ENCODE measurements around the gene MAP2K2.
A peak's percentile ranks its signal among the peaks of the same experiment; 100 is the strongest.

The MAP2K2 gene

DNA sequence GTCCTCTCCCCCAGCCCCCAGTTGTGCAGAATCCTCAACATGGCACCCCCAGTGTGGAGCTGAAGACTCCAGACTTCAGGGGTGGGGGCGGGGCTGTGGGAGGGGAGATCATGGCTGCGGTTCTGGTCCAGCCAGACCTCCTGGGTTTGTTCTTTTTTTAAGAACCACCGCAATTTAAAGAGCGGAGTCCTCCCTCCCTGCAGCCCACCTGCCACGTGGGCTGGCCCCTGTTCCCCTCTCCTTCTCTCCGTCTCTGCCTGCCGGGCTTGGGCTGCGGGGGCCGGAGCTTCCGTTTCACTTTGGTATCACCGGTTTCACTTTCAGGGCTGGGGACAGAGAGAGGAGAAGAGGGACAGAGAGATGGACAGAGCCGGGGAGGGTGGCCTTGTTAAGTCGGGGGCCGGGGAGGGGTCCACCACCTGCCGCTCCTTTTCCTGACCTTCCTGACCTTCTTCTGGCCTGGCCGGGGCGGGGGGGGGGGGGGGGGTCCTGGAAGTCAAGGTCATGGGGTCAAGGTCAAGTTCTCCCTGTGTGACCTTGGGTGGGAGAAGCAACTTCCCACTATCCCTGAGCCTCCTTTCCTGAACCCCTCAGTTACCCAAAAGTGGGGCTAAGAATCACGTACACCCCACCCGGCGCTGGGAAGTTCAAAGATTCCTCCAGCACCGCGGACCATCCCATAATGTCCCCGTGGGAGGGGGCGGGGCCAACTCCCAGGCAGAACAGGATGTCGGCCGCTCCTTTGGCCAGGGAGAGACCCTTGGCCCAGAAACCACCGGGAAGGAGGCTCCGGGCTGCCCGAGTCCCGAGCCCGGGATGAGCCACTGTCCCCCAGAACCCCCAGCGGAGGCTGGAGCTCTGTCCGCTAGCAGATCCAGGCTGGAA lies 45.9 kb downstream of the MAP2K2 start:
- DNase-seq = no peak

GRCh38 chr19:4077007-4077374 lies 46.9 kb downstream of the MAP2K2 start:
- DNase-seq = no peak

GRCh38 chr19:4075373-4075772 lies 48.5 kb downstream of the MAP2K2 start:
- no peak for DNase-seq

- no peak for DNase-seq
Measured at GRCh38 chr19:4071610-4072009, 52.3 kb downstream of the MAP2K2 start.

- no peak for DNase-seq
Measured at GRCh38 chr19:4069331-4069959, 54.5 kb downstream of the MAP2K2 start.

- no peak for DNase-seq
Measured at GRCh38 chr19:4068047-4068966, 55.6 kb downstream of the MAP2K2 start.

DNA sequence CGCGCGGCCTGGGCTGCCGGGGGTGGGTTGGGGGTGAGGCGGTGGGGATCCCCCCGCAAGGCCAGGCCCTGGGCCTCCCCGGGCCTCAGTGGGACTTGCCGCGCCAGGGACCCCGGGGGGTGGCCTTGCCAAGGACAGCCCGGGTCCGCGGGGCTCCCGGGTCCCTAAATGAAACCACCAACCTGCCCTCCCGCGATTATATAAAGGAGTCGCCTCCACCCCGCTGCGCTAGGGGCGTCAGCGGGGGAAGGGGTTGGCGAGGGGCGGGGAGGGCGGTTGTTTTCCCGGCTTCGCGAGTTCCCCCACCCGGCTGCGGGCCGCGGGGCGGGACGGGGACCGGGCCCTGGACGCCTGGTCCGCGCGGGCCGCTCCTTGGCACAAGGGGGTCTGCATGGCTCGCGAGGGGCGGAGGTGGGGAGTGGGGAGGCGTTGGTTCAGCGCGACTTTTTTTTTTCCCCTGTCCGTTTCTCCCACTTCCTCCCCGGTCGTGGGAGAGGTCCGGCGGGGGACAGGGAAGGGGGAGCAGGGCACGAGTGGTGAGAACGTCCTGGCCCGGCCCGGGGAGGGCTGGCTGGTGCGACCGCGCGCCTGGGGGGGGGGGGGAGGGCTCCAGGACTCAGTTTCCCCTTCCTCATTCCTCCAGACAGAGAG lies 56.4 kb downstream of the MAP2K2 start:
- peak; percentile 59 for DNase-seq

DNA sequence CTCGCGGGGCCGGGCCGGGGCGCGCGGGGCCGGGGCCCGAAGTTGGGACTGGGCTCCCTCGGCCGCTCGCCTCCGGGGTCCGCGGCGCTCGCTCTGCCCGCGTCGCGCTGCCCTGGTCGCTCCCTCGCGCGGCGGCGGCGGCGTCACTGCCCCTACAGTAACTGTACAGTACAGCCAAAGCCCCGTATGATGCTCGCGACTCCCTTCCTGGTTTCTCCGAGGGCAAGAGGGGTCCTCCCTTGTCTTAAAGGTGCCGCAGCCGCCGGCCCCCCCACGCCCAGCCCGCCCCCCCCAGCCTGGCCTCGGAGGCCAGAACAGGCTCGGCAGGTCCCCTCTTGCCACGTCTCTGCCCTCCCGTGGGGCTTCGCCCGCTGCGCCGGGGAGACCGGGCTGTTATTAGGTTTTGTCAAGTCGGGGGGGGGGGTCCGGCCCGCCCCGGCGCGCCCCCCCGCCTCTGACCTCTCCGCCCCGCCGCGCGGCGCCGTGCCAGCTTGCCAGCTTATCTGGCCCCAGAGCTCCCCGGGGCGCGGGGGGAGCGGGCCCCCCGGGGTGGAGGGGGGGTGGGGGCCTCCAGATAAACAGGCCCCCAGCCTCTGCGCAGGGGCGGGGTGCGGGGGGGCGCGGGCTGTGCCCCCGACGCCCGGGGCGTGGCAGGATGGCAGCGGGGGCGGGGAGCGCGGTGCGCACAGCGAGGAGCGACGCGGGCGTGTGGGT lies 57.1 kb downstream of the MAP2K2 start, which contains the start of gene ZBTB7A:
Gene ZBTB7A (minus strand): TSS at position 218 of the 714 bp plus-strand sequence. CDS start 11,667 bp downstream, outside the sequence.
- peak; percentile 89 for DNase-seq

DNA sequence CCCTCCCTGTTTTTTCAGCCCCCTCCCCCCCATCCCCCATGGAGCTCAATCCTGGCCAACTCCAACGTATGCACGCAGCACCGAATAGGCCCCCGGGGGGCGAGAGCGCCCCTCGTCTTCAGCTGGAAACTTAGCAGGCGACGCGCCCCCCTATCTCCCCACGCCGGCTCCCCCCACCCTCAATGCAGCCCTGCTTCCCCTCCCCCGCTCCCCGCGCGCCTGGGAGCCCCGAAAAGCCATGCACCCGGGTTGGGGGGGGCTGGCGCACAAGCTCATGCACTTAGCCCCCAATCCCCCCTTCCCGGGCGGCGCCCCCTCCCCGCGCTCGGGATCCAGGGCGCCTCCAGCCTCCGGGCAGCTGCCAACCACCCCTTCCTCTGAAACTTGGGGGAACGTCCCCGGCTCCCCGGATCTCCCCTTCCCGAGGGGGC lies 57.7 kb downstream of the MAP2K2 start:
- peak; percentile 48 for DNase-seq

GRCh38 chr19:4065430-4066175 lies 58.3 kb downstream of the MAP2K2 start:
- peak; percentile 99 for DNase-seq

- no peak for DNase-seq
Measured at GRCh38 chr19:4064496-4065260, 59.2 kb downstream of the MAP2K2 start.

- DNase-seq = no peak
Measured at GRCh38 chr19:4064149-4064495, 59.8 kb downstream of the MAP2K2 start.

- DNase-seq = no peak
Measured at GRCh38 chr19:4063369-4064148, 60.4 kb downstream of the MAP2K2 start.

GRCh38 chr19:4062419-4063368 lies 61.2 kb downstream of the MAP2K2 start:
- DNase-seq = no peak

- peak; percentile 87 for DNase-seq
Measured at GRCh38 chr19:4061683-4062418, 62.1 kb downstream of the MAP2K2 start.

- no peak for DNase-seq
Measured at GRCh38 chr19:4061178-4061682, 62.7 kb downstream of the MAP2K2 start.

DNA sequence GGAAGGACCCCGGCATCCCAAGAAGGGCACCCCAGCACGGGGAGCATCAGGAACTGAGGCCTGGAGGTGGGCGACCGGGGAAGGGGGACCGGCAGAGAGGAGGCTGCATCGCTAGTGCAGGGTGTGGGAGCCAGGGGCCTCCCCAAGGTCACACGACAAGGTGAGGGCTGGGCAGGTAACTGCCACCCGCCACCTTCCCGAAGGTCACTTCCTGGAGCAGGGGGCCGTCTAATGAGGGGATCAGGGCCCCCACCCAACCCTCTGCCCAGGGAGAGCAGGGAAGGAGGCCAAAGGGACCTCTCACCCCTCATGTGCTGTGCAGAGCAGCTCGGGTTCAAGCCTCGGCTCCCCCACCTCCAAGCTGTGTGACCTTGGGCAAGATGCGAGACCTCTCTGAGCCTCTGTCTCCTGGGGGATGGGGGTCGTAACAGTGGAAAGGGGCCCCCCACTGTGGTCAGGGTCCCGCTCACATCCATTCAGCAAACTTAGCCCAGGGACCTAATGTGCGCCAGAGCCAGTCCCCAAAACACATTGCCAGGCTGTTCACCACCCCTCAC lies 63.2 kb downstream of the MAP2K2 start:
- DNase-seq = no peak
